Right lobe of liver (tissue), 4 donors: ENCODE measurements around the gene RPS23.

Experiments
- CTCF ChIP-seq, 4 donors: fragments of 200-600 bp in 3 of 4; fragments of 450-650 bp in 1 of 4; IDR thresholded peaks; one replicate each; pipeline versions ENCODE4 v1.5.1 to v1.8.0; 2016 to 2022; ENCODE audit warnings: antibody characterized with exemption in 4 of 4, mild to moderate bottlenecking in 2 of 4
- POLR2A ChIP-seq: fragments of 450-650 bp; IDR thresholded peaks from one replicate; pipeline ENCODE4 v1.6.1; 2017; ENCODE audit warnings: antibody characterized with exemption, mild to moderate bottlenecking
- donor health status: DM: no; HTN: no; CAD: no.
- donor health status: DM: no; HTN: no; CAD: no.
- donor health status: DM: no; HTN: yes; CAD: no.

DNA sequence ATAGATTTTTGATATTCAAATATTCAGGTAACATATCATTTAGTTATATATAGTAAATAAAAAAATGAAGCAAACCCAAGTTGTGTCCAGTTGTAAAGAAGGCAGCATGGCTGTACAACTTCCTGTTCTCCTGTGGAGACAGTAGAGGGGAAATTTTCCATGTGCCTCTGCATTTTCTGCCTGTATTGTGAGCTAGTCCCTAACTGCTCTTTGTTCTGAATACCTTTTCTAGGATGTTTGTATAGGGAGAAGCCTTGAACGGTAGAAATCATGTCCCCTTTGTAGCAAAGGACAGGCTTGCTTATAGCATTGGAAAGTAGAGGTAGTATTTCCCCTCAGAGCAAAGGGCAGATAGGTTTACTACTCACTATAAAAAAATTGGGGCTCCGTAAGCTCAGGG is 13.3 kb upstream of the RPS23 start:
- TF ChIP-seq CTCF (IDR thresholded peaks at IDR 0.05), result no peak
- TF ChIP-seq POLR2A, result no peak
